ENCODE measurements around the gene RSPH1. TPM values are rescaled to one million over a fixed set of nuclear protein-coding genes. Genes with fewer than 3 reads are reported as not detected.

The RSPH1 gene
- total RNA-seq, 1 donor from 2014 or later = 0.42 TPM

GRCh38 chr21:42500225-42500624, 4.2 kb upstream of the RSPH1 start:
- peaks cover 14% of the 10 kb centered on the region for H3K4me1 Mint-ChIP-seq
- no peak for DNase-seq (ENCODE audit: low spot score in 2 of 2, unreplicated experiment in 2 of 2)
- H3K4me3 Mint-ChIP-seq = no peak overlapping the region
- H3K27ac Mint-ChIP-seq = no peak overlapping the region
- no peaks in the 10 kb centered on the region for H3K9me3 Mint-ChIP-seq
- no peaks in the 10 kb centered on the region for H3K36me3 Mint-ChIP-seq
- TF ChIP-seq CTCF (IDR thresholded peaks at IDR 0.05; ENCODE audit: unreplicated experiment) = no peak
- peaks cover 3% of the 10 kb centered on the region for H3K27me3 Mint-ChIP-seq (ENCODE audit: low read depth)

DNA sequence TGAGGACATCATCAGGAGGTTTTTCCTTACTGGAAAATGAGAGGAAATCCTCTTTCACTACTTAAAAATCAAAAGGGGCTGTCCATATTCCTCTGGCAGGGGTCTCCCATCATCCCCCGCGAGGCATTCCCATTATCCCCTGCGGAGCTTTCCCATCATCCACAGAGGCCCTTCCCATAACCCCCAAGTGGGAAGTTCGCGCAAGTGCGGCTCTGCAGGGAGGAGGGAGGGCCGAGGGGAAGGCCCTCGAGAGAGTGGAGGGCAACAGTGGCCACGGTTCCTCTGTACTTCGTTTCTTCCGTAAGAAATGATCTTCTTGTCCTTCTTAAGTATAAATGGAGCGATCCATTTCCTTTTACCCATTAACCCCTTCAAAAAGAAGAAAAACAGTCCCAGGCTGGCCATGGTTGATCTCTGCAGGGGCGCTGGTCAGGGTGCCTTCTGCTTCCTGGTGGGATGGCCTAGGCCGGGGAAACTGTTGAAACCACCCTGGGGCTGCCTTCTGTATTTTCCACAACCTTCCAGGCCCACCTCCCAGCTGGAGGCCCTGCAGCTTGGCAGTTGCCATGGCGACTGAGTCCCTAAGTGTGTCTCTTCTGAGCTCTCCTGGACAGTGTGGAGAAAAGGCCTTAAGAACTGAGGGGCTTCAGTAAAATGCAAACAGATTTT, 3.6 kb upstream of the RSPH1 start:
- H3K9me3 Mint-ChIP-seq = no peaks in the 10 kb centered on the region
- no peak for DNase-seq (ENCODE audit: low spot score in 2 of 2, unreplicated experiment in 2 of 2)
- peaks cover 3% of the 10 kb centered on the region for H3K27me3 Mint-ChIP-seq (ENCODE audit: low read depth)
- peaks cover 14% of the 10 kb centered on the region for H3K4me1 Mint-ChIP-seq
- H3K36me3 Mint-ChIP-seq = no peaks in the 10 kb centered on the region
- H3K4me3 Mint-ChIP-seq = no peak overlapping the region
- no peak overlapping the region for H3K27ac Mint-ChIP-seq
- TF ChIP-seq CTCF (IDR thresholded peaks at IDR 0.05; ENCODE audit: unreplicated experiment) = no peak

DNA sequence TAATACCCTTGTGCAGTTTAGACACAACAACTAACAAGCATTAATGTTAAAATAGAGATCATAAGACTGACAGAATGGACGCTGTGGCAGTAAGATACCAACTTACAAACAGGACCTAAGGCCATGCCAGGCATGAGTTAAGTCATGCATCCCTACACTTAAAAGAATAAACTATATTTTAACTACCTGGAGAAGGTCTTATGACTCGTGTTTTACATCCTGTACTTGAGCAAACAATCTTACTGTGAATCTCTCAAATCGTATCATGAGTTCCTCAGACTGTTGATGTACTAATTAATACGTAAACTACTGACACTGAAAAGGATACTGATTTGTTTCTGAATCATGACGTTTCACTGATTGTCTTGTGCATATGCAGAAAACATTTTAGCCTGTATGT, 2.0 kb upstream of the RSPH1 start:
- Mint-ChIP-seq H3K27ac (no peak overlapping the region), H3K4me1 (peaks cover 14% of the 10 kb centered on the region), H3K9me3 (no peaks in the 10 kb centered on the region), H3K27me3 (ENCODE audit: low read depth) (peaks cover 7% of the 10 kb centered on the region), H3K36me3 (no peaks in the 10 kb centered on the region), H3K4me3 (no peak overlapping the region)
- no peak for DNase-seq (ENCODE audit: low spot score in 2 of 2, unreplicated experiment in 2 of 2)
- no peak for TF ChIP-seq CTCF (IDR thresholded peaks at IDR 0.05; ENCODE audit: unreplicated experiment)

- Mint-ChIP-seq H3K27ac (peak overlapping the region; percentile 74), H3K36me3 (no peaks in the 10 kb centered on the region), H3K27me3 (ENCODE audit: low read depth) (peaks cover 11% of the 10 kb centered on the region), H3K4me1 (peaks cover 14% of the 10 kb centered on the region), H3K4me3 (peak overlapping the region; percentile 91), H3K9me3 (no peaks in the 10 kb centered on the region)
- no peak for DNase-seq (ENCODE audit: low spot score in 2 of 2, unreplicated experiment in 2 of 2)
- TF ChIP-seq CTCF (IDR thresholded peaks at IDR 0.05; ENCODE audit: unreplicated experiment) = no peak
Observed at GRCh38 chr21:42496839-42497202, 797 bp upstream of the RSPH1 start.

DNA sequence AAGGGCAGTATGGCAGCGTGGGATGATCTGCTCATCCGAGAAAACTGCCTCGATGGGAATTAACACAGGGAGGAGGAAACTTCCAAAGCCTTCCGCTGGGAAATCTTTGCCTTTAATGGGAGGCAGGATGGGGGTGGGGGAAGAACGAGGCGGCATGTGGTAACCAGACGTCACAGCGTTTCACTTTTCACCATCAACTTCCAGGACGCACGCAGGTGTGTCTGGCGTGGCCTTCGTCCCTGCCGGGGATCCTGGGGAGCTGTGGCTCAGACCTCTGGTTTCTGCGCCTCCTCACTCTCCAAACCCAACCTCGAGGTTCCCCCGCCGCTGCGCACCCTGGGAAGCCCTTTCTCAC, 282 bp downstream of the RSPH1 start:
- Mint-ChIP-seq H3K27ac (peak overlapping the region; percentile 75), H3K27me3 (ENCODE audit: low read depth) (peaks cover 14% of the 10 kb centered on the region), H3K36me3 (no peaks in the 10 kb centered on the region), H3K9me3 (no peaks in the 10 kb centered on the region), H3K4me3 (peak overlapping the region; percentile 91), H3K4me1 (peaks cover 14% of the 10 kb centered on the region)
- DNase-seq (ENCODE audit: low spot score in 2 of 2, unreplicated experiment in 2 of 2) = no peak
- TF ChIP-seq CTCF (IDR thresholded peaks at IDR 0.05; ENCODE audit: unreplicated experiment) = no peak

GRCh38 chr21:42495027-42495426, 997 bp downstream of the RSPH1 start:
- Mint-ChIP-seq H3K27ac (no peak overlapping the region), H3K36me3 (no peaks in the 10 kb centered on the region), H3K9me3 (no peaks in the 10 kb centered on the region), H3K4me3 (peak overlapping the region; percentile 91), H3K27me3 (ENCODE audit: low read depth) (peaks cover 16% of the 10 kb centered on the region), H3K4me1 (peaks cover 14% of the 10 kb centered on the region)
- DNase-seq (ENCODE audit: low spot score in 2 of 2, unreplicated experiment in 2 of 2) = no peak
- TF ChIP-seq CTCF (IDR thresholded peaks at IDR 0.05; ENCODE audit: unreplicated experiment) = no peak
